ENCODE measurements around the gene GAN. TPM values are rescaled to one million over a fixed set of nuclear protein-coding genes. Genes with fewer than 3 reads are reported as not detected.

GAN gene
- total RNA-seq, 1 experiment from 2014 or later = 22.5 TPM

GRCh38 chr16:81435567-81435966, 120.8 kb downstream of the GAN start:
- peaks cover 0 to 13% of the 10 kb centered on the region in 2 experiments; a peak in 1 of 4 replicates for H3K4me1 ChIP-seq (ENCODE audit: control insufficient read depth in 1 of 2, insufficient read depth in 2 of 2, low read length in 2 of 2)
- no peak overlapping the region for H3K4me3 ChIP-seq (replicated peaks in 1 of 2; ENCODE audit: low read depth in 1 of 2, low read length in 2 of 2)
- POLR2A ChIA-PET = no interaction called here

More at GRCh38 chr16:81435567-81435966, 120.8 kb downstream of the GAN start:
- Histone ChIP-seq H3K9me3 (ENCODE audit: control insufficient read depth in 1 of 2, insufficient read depth in 1 of 2, low read depth in 1 of 2, low read length in 2 of 2) (no peaks in the 10 kb centered on the region), H3K79me2 (ENCODE audit: insufficient read depth, low read length) (no peaks in the 10 kb centered on the region), H3K9me2 (ENCODE audit: insufficient read depth) (no peaks in the 10 kb centered on the region), H3K4me2 (ENCODE audit: low read length) (no peak overlapping the region), H3K9ac (ENCODE audit: low read length) (no peak overlapping the region), H3K27me3 (ENCODE audit: insufficient read depth, low read length) (no peaks in the 10 kb centered on the region), H3K27ac (ENCODE audit: low read depth, low read length) (no peak overlapping the region), H3K36me3 (ENCODE audit: control insufficient read depth in 1 of 2, insufficient read depth in 2 of 2, low read length in 2 of 2) (no peaks in the 10 kb centered on the region), H2AFZ (ENCODE audit: low read depth, low read length, poor library complexity, severe bottlenecking) (no peak overlapping the region), H4K20me1 (ENCODE audit: insufficient read depth) (no peaks in the 10 kb centered on the region)
- ChIA-PET CTCF (no interaction called here), RAD21 (ENCODE audit: low non-redundant PET in 1 of 2, low total read pairs in 2 of 2, uncharacterized antibody in 2 of 2, unreplicated experiment in 2 of 2) (no interaction called here)
- no peak for ATAC-seq
- no TSS peak for BruUV-seq (replicated peaks)
- intact Hi-C loops (cut with micrococcal nuclease) = no loop called here
- DNase-seq (ENCODE audit: low read depth, low spot score) = no peak
- TF ChIP-seq MAX (IDR thresholded peaks at IDR 0.05) (no peak), FOSL1 (IDR thresholded peaks at IDR 0.05; ENCODE audit: low read depth) (no peak), CEBPB (IDR thresholded peaks at IDR 0.05; ENCODE audit: low read depth) (no peak), SIN3A (IDR thresholded peaks at IDR 0.05; ENCODE audit: low read depth) (no peak), EZH2phosphoT487 (IDR thresholded peaks at IDR 0.05; ENCODE audit: borderline replicate concordance) (no peak), TCF7L2 (IDR thresholded peaks at IDR 0.05; ENCODE audit: borderline replicate concordance, extremely low read depth, insufficient read depth, insufficient read length) (no peak), SP1 (IDR thresholded peaks at IDR 0.05; ENCODE audit: low read depth) (no peak), ATF3 (IDR thresholded peaks at IDR 0.05) (no peak), JUND (IDR thresholded peaks at IDR 0.05) (no peak), YY1 (IDR thresholded peaks at IDR 0.05; ENCODE audit: extremely low read depth, insufficient replicate concordance, low read depth, low read length) (no peak), EGR1 (IDR thresholded peaks at IDR 0.05; ENCODE audit: low read depth) (no peak), REST (IDR thresholded peaks at IDR 0.05; ENCODE audit: low read depth) (no peak), POLR2A (IDR thresholded peaks at IDR 0.05; ENCODE audit: borderline replicate concordance, extremely low read depth, insufficient read depth, insufficient read length) (no peak), CTCF (IDR thresholded peaks at IDR 0.05 in 2 of 3, conservative IDR thresholded peaks at IDR 0.05 in 1 of 3; ENCODE audit: borderline replicate concordance in 1 of 3, insufficient read depth in 1 of 3, low read depth in 2 of 3, low read length in 2 of 3) (no peak), CBX3 (IDR thresholded peaks at IDR 0.05; ENCODE audit: low read depth) (no peak), SRF (IDR thresholded peaks at IDR 0.05; ENCODE audit: low read depth) (no peak), POLR2AphosphoS5 (IDR thresholded peaks at IDR 0.05; ENCODE audit: low read depth, low read length) (no peak)

Measured in HCT116 (cell line).